ENCODE data around the gene RAI2. TPM values are rescaled to one million over a fixed set of nuclear protein-coding genes. Genes with fewer than 3 reads are reported as not detected.

The RAI2 gene
- total RNA-seq: 22.3 TPM
- long read RNA-seq, partial matches to known transcripts: 0 of 29 reads
- long read RNA-seq, other reads (novel, unspliced or antisense): 24 of 29 reads

GRCh38 chrX:17860811-17861488 lies at the start of gene RAI2:
TSS of gene RAI2 (minus strand) at chrX:17861298. CDS start at chrX:17802010, 59,288 bp downstream.
- intact Hi-C loops (cut with micrococcal nuclease): no loop called here

GRCh38 chrX:17888421-17888820 lies 27.3 kb upstream of the RAI2 start:
- no peak for DNase-seq
- intact Hi-C loops (cut with micrococcal nuclease): no loop called here
- ATAC-seq: no peak

More at GRCh38 chrX:17860811-17861488, at the start of gene RAI2:
- DNase-seq: peak; percentile 59
- ATAC-seq: peak; percentile 80

GRCh38 chrX:17882680-17883079 lies 21.6 kb upstream of the RAI2 start:
- intact Hi-C loops (cut with micrococcal nuclease): no loop called here
- DNase-seq (no peak), ATAC-seq (no peak)

- no peak for DNase-seq
- intact Hi-C loops (cut with micrococcal nuclease): no loop called here
- ATAC-seq: no peak
These were observed 17.1 kb upstream of the RAI2 start for GRCh38 chrX:17878028-17878670.

GRCh38 chrX:17876135-17876534 lies 15.0 kb upstream of the RAI2 start:
- DNase-seq (no peak), ATAC-seq (no peak)
- intact Hi-C loops (cut with micrococcal nuclease): no loop called here

- ATAC-seq: no peak
These were observed 8.5 kb upstream of the RAI2 start for GRCh38 chrX:17869580-17869979.

GRCh38 chrX:17861489-17862011 lies 452 bp upstream of the RAI2 start:
- intact Hi-C loops (cut with micrococcal nuclease): no loop called here
- DNase-seq: no peak
- ATAC-seq: no peak

More at GRCh38 chrX:17869580-17869979, 8.5 kb upstream of the RAI2 start:
- no peak for DNase-seq
- intact Hi-C loops (cut with micrococcal nuclease): no loop called here

GRCh38 chrX:17860179-17860780 lies 818 bp downstream of the RAI2 start:
- DNase-seq (peak; percentile 41), ATAC-seq (peak; percentile 34)
- intact Hi-C loops (cut with micrococcal nuclease): no loop called here

GRCh38 chrX:17859609-17860178 lies 1.4 kb downstream of the RAI2 start:
- intact Hi-C loops (cut with micrococcal nuclease): no loop called here
- DNase-seq: no peak

GRCh38 chrX:17854531-17854930 lies 6.6 kb downstream of the RAI2 start:
- DNase-seq: peak; percentile 33
- ATAC-seq: peak; percentile 61
- intact Hi-C loops (cut with micrococcal nuclease): no loop called here

More at GRCh38 chrX:17859609-17860178, 1.4 kb downstream of the RAI2 start:
- peak; percentile 31 for ATAC-seq

GRCh38 chrX:17854069-17854468 lies 7.0 kb downstream of the RAI2 start:
- ATAC-seq: no peak
- no peak for DNase-seq
- intact Hi-C loops (cut with micrococcal nuclease): no loop called here

- ATAC-seq (no peak), DNase-seq (no peak)
- intact Hi-C loops (cut with micrococcal nuclease): no loop called here
These were observed 9.2 kb downstream of the RAI2 start for GRCh38 chrX:17851874-17852273.

- intact Hi-C loops (cut with micrococcal nuclease): no loop called here
- ATAC-seq: peak; percentile 21
- no peak for DNase-seq
These were observed 12.4 kb downstream of the RAI2 start for GRCh38 chrX:17848545-17849265.

GRCh38 chrX:17846045-17846444 lies 15.1 kb downstream of the RAI2 start:
- intact Hi-C loops (cut with micrococcal nuclease): no loop called here
- DNase-seq: no peak
- no peak for ATAC-seq

- ATAC-seq: peak; percentile 60
- no peak for DNase-seq
- intact Hi-C loops (cut with micrococcal nuclease): no loop called here
These were observed 16.9 kb downstream of the RAI2 start for GRCh38 chrX:17844236-17844635.

- intact Hi-C loops (cut with micrococcal nuclease): no loop called here
- ATAC-seq: peak; percentile 62
- DNase-seq: no peak
These were observed 18.2 kb downstream of the RAI2 start for GRCh38 chrX:17842769-17843525.

GRCh38 chrX:17839269-17839668 lies 21.8 kb downstream of the RAI2 start:
- intact Hi-C loops (cut with micrococcal nuclease): no loop called here
- ATAC-seq (no peak), DNase-seq (no peak)

- intact Hi-C loops (cut with micrococcal nuclease): no loop called here
- no peak for ATAC-seq
- no peak for DNase-seq
These were observed 24.3 kb downstream of the RAI2 start for GRCh38 chrX:17836830-17837229.

Measured in left ventricle myocardium superior (tissue), 1 donor.